WTC11 (cell line): Measurements from ENCODE around the gene NCAM2. TPM values are rescaled to one million over a fixed set of nuclear protein-coding genes. Genes with fewer than 3 reads are reported as not detected.

ENCODE experiments used
- ATAC-seq: fragments of 200-7000 bp; cut with Tn5 transposase; 2 replicates; pipeline ENCODE4 v1.10.0; 2021; ENCODE audit warnings: mild to moderate bottlenecking, moderate library complexity
- CTCF ChIA-PET: fragments of 300-600 bp; sonication (Branson Sonifier 250); formaldehyde crosslinking; loops from one replicate; lab custom pipeline; 2021; ENCODE audit warnings: antibody characterized with exemption; lab: Charles Lee
- POLR2A ChIA-PET: fragments of 350-600 bp; sonication (Branson Sonifier 250); formaldehyde crosslinking; loops from one replicate; lab custom pipeline; 2021; ENCODE audit warnings: antibody characterized with exemption; lab: Charles Lee
- DNase-seq: peaks from one replicate; pipeline ENCODE4 v3.0.0; 2021; ENCODE audit warnings: low spot score
- H3K27ac Mint-ChIP-seq: 2 replicates; pipeline ENCODE4 v1.8.0; 2021; ENCODE audit warnings: mixed read lengths
- H3K27me3 Mint-ChIP-seq: 2 replicates; pipeline ENCODE4 v1.8.0; 2021; ENCODE audit warnings: low read depth, mild to moderate bottlenecking, moderate library complexity, mixed read lengths
- H3K36me3 Mint-ChIP-seq: 2 replicates; pipeline ENCODE4 v1.8.0; 2021; ENCODE audit warnings: mixed read lengths
- H3K4me1 Mint-ChIP-seq: 2 replicates; pipeline ENCODE4 v1.8.0; 2022; ENCODE audit warnings: mixed read lengths
- H3K4me3 Mint-ChIP-seq: 2 replicates; pipeline ENCODE4 v1.8.0; 2021; ENCODE audit warnings: mild to moderate bottlenecking, moderate library complexity, mixed read lengths
- H3K9me3 Mint-ChIP-seq: 2 replicates; pipeline ENCODE4 v1.8.0; 2021; ENCODE audit warnings: mixed read lengths
- AR ChIP-seq: fragments of 250-450 bp; sonication (Bioruptor Pico); IDR thresholded peaks from 2 replicates; pipeline ENCODE4 v1.9.0; 2021; ENCODE audit warnings: mild to moderate bottlenecking
- CBFB ChIP-seq: sonication (generic); formaldehyde crosslinking; IDR thresholded peaks from 2 replicates; pipeline ENCODE4 v1.8.1; 2022; ENCODE audit warnings: mild to moderate bottlenecking, low read depth, missing genetic modification reagents
- ELF4 ChIP-seq: sonication (generic); formaldehyde crosslinking; IDR thresholded peaks from 2 replicates; pipeline ENCODE4 v1.8.1; 2022; ENCODE audit warnings: low read depth, mild to moderate bottlenecking, moderate library complexity, missing genetic modification reagents
- FOXJ3 ChIP-seq: sonication (generic); formaldehyde crosslinking; IDR thresholded peaks from 2 replicates; pipeline ENCODE4 v1.9.0; 2021; ENCODE audit warnings: missing genetic modification reagents, mild to moderate bottlenecking, borderline replicate concordance
- FOXK1 ChIP-seq: sonication (generic); formaldehyde crosslinking; IDR thresholded peaks from 2 replicates; pipeline ENCODE4 v1.8.0; 2022; ENCODE audit warnings: mild to moderate bottlenecking, moderate library complexity, missing genetic modification reagents
- GRHL2 ChIP-seq: fragments of 250-450 bp; sonication (Bioruptor Pico); IDR thresholded peaks from 2 replicates; pipeline ENCODE4 v1.8.0; 2022; ENCODE audit warnings: mild to moderate bottlenecking, moderate library complexity; ENCODE audit not compliant: insufficient replicate concordance, severe bottlenecking
- MXD4 ChIP-seq: fragments of 250-450 bp; sonication (Bioruptor Pico); IDR thresholded peaks from 2 replicates; pipeline ENCODE4 v1.8.0; 2021; ENCODE audit warnings: mild to moderate bottlenecking, moderate library complexity, borderline replicate concordance
- NR1H2 ChIP-seq: sonication (generic); formaldehyde crosslinking; IDR thresholded peaks from 2 replicates; pipeline ENCODE4 v1.9.0; 2021; ENCODE audit warnings: mild to moderate bottlenecking, moderate library complexity, missing genetic modification reagents
- PRRX2 ChIP-seq: fragments of 250-450 bp; sonication (Bioruptor Pico); IDR thresholded peaks from 2 replicates; pipeline ENCODE4 v1.8.0; 2021; ENCODE audit warnings: mild to moderate bottlenecking
- SMAD4 ChIP-seq: sonication (generic); formaldehyde crosslinking; IDR thresholded peaks from 2 replicates; pipeline ENCODE4 v1.8.0; 2022; ENCODE audit warnings: mild to moderate bottlenecking, missing genetic modification reagents
- SOX15 ChIP-seq: fragments of 250-450 bp; sonication (Bioruptor Pico); IDR thresholded peaks from 2 replicates; pipeline ENCODE4 v1.9.0; 2021; ENCODE audit warnings: mild to moderate bottlenecking
- SP1 ChIP-seq: sonication (generic); formaldehyde crosslinking; conservative IDR thresholded peaks from 2 replicates; pipeline ENCODE4 v1.8.1; 2022; ENCODE audit warnings: missing genetic modification reagents
- ZNF671 ChIP-seq: fragments of 250-450 bp; sonication (Bioruptor Pico); IDR thresholded peaks from 2 replicates; pipeline ENCODE4 v1.8.0; 2021; ENCODE audit warnings: mild to moderate bottlenecking
- total RNA-seq: library from RNA; stranded (reverse); gene quantifications from 3 replicates; pipeline ENCODE4 v1.2.3, GENCODE V29; 2021
- TF ChIP-seq, protein P1 (sequence below): sonication (generic); formaldehyde crosslinking; IDR thresholded peaks from 2 replicates; pipeline ENCODE4 v1.8.0; 2022; ENCODE audit warnings: mild to moderate bottlenecking, missing genetic modification reagents
- TF ChIP-seq, protein P2 (sequence below): sonication (generic); formaldehyde crosslinking; IDR thresholded peaks from 2 replicates; pipeline ENCODE4 v1.8.1; 2023; ENCODE audit warnings: mild to moderate bottlenecking, missing genetic modification reagents
- TF ChIP-seq, protein P3 (sequence below): sonication (generic); formaldehyde crosslinking; IDR thresholded peaks from 2 replicates; pipeline ENCODE4 v1.8.1; 2022; ENCODE audit warnings: mild to moderate bottlenecking, moderate library complexity, missing genetic modification reagents
- TF ChIP-seq, protein P4 (sequence below): sonication (generic); formaldehyde crosslinking; IDR thresholded peaks from 2 replicates; pipeline ENCODE4 v1.8.0; 2022; ENCODE audit warnings: missing genetic modification reagents
- TF ChIP-seq, protein P5 (sequence below): sonication (generic); formaldehyde crosslinking; IDR thresholded peaks from 2 replicates; pipeline ENCODE4 v1.8.0; 2022; ENCODE audit warnings: mild to moderate bottlenecking, missing genetic modification reagents
- TF ChIP-seq, protein P6 (sequence below): sonication (generic); formaldehyde crosslinking; IDR thresholded peaks from 2 replicates; pipeline ENCODE4 v1.8.0; 2022; ENCODE audit warnings: mild to moderate bottlenecking, missing genetic modification reagents

The NCAM2 gene
- total RNA-seq, 1 experiment from 2014 or later: 1.6 TPM

- DNase-seq: no peak
- ChIA-PET POLR2A (no interaction called here), CTCF (no interaction called here)
- no peak overlapping the region for H3K4me3 Mint-ChIP-seq
- H3K4me1 Mint-ChIP-seq: no peaks in the 10 kb centered on the region
- no peak for ATAC-seq
- TF ChIP-seq, protein P1, sequence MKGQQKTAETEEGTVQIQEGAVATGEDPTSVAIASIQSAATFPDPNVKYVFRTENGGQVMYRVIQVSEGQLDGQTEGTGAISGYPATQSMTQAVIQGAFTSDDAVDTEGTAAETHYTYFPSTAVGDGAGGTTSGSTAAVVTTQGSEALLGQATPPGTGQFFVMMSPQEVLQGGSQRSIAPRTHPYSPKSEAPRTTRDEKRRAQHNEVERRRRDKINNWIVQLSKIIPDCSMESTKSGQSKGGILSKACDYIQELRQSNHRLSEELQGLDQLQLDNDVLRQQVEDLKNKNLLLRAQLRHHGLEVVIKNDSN (CRISPR knock-in tag): no peak
- TF ChIP-seq, protein P2, sequence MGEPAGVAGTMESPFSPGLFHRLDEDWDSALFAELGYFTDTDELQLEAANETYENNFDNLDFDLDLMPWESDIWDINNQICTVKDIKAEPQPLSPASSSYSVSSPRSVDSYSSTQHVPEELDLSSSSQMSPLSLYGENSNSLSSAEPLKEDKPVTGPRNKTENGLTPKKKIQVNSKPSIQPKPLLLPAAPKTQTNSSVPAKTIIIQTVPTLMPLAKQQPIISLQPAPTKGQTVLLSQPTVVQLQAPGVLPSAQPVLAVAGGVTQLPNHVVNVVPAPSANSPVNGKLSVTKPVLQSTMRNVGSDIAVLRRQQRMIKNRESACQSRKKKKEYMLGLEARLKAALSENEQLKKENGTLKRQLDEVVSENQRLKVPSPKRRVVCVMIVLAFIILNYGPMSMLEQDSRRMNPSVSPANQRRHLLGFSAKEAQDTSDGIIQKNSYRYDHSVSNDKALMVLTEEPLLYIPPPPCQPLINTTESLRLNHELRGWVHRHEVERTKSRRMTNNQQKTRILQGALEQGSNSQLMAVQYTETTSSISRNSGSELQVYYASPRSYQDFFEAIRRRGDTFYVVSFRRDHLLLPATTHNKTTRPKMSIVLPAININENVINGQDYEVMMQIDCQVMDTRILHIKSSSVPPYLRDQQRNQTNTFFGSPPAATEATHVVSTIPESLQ: no peak
- no peak for TF ChIP-seq SOX15
- TF ChIP-seq NR1H2 (CRISPR knock-in tag): no peak
- TF ChIP-seq MXD4: no peak
- TF ChIP-seq, protein P3, sequence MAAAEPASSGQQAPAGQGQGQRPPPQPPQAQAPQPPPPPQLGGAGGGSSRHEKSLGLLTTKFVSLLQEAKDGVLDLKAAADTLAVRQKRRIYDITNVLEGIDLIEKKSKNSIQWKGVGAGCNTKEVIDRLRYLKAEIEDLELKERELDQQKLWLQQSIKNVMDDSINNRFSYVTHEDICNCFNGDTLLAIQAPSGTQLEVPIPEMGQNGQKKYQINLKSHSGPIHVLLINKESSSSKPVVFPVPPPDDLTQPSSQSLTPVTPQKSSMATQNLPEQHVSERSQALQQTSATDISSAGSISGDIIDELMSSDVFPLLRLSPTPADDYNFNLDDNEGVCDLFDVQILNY (CRISPR knock-in tag): no peak
- no peak for TF ChIP-seq GRHL2 (CRISPR knock-in tag)
- no peak for TF ChIP-seq ZNF671
- TF ChIP-seq, protein P4, sequence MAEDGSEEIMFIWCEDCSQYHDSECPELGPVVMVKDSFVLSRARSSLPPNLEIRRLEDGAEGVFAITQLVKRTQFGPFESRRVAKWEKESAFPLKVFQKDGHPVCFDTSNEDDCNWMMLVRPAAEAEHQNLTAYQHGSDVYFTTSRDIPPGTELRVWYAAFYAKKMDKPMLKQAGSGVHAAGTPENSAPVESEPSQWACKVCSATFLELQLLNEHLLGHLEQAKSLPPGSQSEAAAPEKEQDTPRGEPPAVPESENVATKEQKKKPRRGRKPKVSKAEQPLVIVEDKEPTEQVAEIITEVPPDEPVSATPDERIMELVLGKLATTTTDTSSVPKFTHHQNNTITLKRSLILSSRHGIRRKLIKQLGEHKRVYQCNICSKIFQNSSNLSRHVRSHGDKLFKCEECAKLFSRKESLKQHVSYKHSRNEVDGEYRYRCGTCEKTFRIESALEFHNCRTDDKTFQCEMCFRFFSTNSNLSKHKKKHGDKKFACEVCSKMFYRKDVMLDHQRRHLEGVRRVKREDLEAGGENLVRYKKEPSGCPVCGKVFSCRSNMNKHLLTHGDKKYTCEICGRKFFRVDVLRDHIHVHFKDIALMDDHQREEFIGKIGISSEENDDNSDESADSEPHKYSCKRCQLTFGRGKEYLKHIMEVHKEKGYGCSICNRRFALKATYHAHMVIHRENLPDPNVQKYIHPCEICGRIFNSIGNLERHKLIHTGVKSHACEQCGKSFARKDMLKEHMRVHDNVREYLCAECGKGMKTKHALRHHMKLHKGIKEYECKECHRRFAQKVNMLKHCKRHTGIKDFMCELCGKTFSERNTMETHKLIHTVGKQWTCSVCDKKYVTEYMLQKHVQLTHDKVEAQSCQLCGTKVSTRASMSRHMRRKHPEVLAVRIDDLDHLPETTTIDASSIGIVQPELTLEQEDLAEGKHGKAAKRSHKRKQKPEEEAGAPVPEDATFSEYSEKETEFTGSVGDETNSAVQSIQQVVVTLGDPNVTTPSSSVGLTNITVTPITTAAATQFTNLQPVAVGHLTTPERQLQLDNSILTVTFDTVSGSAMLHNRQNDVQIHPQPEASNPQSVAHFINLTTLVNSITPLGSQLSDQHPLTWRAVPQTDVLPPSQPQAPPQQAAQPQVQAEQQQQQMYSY (CRISPR knock-in tag): no peak
- no peak for TF ChIP-seq AR (CRISPR knock-in tag)
- TF ChIP-seq, protein P5, sequence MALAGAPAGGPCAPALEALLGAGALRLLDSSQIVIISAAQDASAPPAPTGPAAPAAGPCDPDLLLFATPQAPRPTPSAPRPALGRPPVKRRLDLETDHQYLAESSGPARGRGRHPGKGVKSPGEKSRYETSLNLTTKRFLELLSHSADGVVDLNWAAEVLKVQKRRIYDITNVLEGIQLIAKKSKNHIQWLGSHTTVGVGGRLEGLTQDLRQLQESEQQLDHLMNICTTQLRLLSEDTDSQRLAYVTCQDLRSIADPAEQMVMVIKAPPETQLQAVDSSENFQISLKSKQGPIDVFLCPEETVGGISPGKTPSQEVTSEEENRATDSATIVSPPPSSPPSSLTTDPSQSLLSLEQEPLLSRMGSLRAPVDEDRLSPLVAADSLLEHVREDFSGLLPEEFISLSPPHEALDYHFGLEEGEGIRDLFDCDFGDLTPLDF (CRISPR knock-in tag): no peak
- TF ChIP-seq FOXK1 (CRISPR knock-in tag): no peak
- TF ChIP-seq ELF4 (CRISPR knock-in tag): no peak
- no peak for TF ChIP-seq SMAD4 (CRISPR knock-in tag)
- TF ChIP-seq PRRX2: no peak
- TF ChIP-seq CBFB (CRISPR knock-in tag): no peak
- TF ChIP-seq FOXJ3 (CRISPR knock-in tag): no peak
- TF ChIP-seq SP1 (CRISPR knock-in tag): no peak
- TF ChIP-seq, protein P6, sequence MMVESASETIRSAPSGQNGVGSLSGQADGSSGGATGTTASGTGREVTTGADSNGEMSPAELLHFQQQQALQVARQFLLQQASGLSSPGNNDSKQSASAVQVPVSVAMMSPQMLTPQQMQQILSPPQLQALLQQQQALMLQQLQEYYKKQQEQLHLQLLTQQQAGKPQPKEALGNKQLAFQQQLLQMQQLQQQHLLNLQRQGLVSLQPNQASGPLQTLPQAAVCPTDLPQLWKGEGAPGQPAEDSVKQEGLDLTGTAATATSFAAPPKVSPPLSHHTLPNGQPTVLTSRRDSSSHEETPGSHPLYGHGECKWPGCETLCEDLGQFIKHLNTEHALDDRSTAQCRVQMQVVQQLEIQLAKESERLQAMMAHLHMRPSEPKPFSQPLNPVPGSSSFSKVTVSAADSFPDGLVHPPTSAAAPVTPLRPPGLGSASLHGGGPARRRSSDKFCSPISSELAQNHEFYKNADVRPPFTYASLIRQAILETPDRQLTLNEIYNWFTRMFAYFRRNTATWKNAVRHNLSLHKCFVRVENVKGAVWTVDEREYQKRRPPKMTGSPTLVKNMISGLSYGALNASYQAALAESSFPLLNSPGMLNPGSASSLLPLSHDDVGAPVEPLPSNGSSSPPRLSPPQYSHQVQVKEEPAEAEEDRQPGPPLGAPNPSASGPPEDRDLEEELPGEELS (CRISPR knock-in tag): no peak
- no peak overlapping the region for H3K27ac Mint-ChIP-seq
- H3K9me3 Mint-ChIP-seq: peaks cover 9% of the 10 kb centered on the region
- H3K36me3 Mint-ChIP-seq: no peaks in the 10 kb centered on the region
- H3K27me3 Mint-ChIP-seq: no peaks in the 10 kb centered on the region; the same call in 1 of the 2 replicates
Measured at GRCh38 chr21:21247424-21247823, 249.2 kb downstream of the NCAM2 start.
